ENCODE data around the gene ITPR2.

ITPR2 gene

GRCh38 chr12:26298785-26299621, 534.0 kb downstream of the ITPR2 start:
- DNase-seq (ENCODE audit: low read depth, low spot score), result peak; percentile 81

- no peak for DNase-seq (ENCODE audit: low read depth, low spot score)
Measured at GRCh38 chr12:26297396-26298070, 535.5 kb downstream of the ITPR2 start.

GRCh38 chr12:26295001-26295400, 538.0 kb downstream of the ITPR2 start:
- no peak for DNase-seq (ENCODE audit: low read depth, low spot score)

GRCh38 chr12:26293612-26294011, 539.4 kb downstream of the ITPR2 start:
- DNase-seq (ENCODE audit: low read depth, low spot score), result peak; percentile 41

GRCh38 chr12:26292596-26292995, 540.4 kb downstream of the ITPR2 start:
- no peak for DNase-seq (ENCODE audit: low read depth, low spot score)

- no peak for DNase-seq (ENCODE audit: low read depth, low spot score)
Measured at GRCh38 chr12:26290565-26290964, 542.4 kb downstream of the ITPR2 start.

- DNase-seq (ENCODE audit: low read depth, low spot score), result peak; percentile 89
Measured at GRCh38 chr12:26287671-26288381, 545.2 kb downstream of the ITPR2 start.
